ENCODE data around the gene MRPL27.

DNA sequence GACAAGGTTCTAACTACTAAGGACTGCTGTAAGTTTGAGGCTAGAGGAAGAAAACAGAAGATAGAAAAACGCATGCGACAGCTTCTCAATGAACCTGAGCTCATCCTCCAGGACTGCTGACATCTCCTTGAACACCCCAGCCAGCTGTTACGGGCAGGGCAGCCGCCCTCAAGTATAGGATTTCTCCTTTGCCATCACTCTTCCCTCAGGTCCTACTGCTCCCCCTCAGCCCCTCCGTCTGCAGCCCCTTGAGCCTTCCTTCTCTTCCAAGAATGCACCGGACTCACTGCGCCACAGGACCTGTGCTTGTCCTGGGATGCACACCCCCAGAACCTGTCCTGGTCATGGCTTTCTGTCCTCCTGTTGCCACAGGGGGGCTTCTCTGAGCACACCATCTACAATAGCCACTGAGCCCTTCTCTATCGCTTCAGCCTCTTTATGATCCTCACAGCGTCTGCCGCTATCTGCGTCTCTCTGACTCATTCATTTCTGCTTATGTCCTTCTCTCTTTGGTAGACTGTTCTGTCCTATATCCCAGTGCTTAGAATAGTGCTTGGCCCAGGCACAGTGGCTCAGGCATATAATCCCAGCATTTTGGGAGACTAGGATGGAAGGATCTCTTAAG lies 42.7 kb downstream of the MRPL27 start:
- no peak for TF ChIP-seq POLR2A (IDR thresholded peaks at IDR 0.05)
- TF ChIP-seq, protein P1, sequence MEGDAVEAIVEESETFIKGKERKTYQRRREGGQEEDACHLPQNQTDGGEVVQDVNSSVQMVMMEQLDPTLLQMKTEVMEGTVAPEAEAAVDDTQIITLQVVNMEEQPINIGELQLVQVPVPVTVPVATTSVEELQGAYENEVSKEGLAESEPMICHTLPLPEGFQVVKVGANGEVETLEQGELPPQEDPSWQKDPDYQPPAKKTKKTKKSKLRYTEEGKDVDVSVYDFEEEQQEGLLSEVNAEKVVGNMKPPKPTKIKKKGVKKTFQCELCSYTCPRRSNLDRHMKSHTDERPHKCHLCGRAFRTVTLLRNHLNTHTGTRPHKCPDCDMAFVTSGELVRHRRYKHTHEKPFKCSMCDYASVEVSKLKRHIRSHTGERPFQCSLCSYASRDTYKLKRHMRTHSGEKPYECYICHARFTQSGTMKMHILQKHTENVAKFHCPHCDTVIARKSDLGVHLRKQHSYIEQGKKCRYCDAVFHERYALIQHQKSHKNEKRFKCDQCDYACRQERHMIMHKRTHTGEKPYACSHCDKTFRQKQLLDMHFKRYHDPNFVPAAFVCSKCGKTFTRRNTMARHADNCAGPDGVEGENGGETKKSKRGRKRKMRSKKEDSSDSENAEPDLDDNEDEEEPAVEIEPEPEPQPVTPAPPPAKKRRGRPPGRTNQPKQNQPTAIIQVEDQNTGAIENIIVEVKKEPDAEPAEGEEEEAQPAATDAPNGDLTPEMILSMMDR (IDR thresholded peaks at IDR 0.05), result no peak
